NCI-H2227 (cell line): Measurements from ENCODE around the gene PRDM16.

ENCODE experiments used
- DNase-seq: peaks from one replicate; lab custom pipeline; 2025; ENCODE audit not compliant: unreplicated experiment; lab: John Stamatoyannopoulos, UW

Gene PRDM16

GRCh38 chr1:3053366-3053980 lies 15.5 kb upstream of the PRDM16 start:
- no peak for DNase-seq

- DNase-seq = no peak
Measured at GRCh38 chr1:3053986-3054385, 15.0 kb upstream of the PRDM16 start.

- no peak for DNase-seq
Measured at GRCh38 chr1:3054474-3054873, 14.5 kb upstream of the PRDM16 start.

- DNase-seq = no peak
Measured at GRCh38 chr1:3055051-3055450, 14.0 kb upstream of the PRDM16 start.

- no peak for DNase-seq
Measured at GRCh38 chr1:3056641-3057040, 12.4 kb upstream of the PRDM16 start.

- no peak for DNase-seq
Measured at GRCh38 chr1:3058263-3059030, 10.6 kb upstream of the PRDM16 start.

- DNase-seq = no peak
Measured at GRCh38 chr1:3060127-3060526, 8.9 kb upstream of the PRDM16 start.

GRCh38 chr1:3060601-3061551 lies 8.1 kb upstream of the PRDM16 start:
- no peak for DNase-seq

- DNase-seq = no peak
Measured at GRCh38 chr1:3061566-3061965, 7.4 kb upstream of the PRDM16 start.

GRCh38 chr1:3061981-3062615 lies 6.9 kb upstream of the PRDM16 start:
- DNase-seq = no peak

GRCh38 chr1:3062616-3063378 lies 6.2 kb upstream of the PRDM16 start:
- DNase-seq = no peak

GRCh38 chr1:3063379-3064295 lies 5.4 kb upstream of the PRDM16 start:
- DNase-seq = no peak

- DNase-seq = no peak
Measured at GRCh38 chr1:3064296-3064850, 4.6 kb upstream of the PRDM16 start.

GRCh38 chr1:3064901-3065300 lies 4.1 kb upstream of the PRDM16 start:
- no peak for DNase-seq

- DNase-seq = no peak
Measured at GRCh38 chr1:3065396-3065795, 3.6 kb upstream of the PRDM16 start.

- DNase-seq = no peak
Measured at GRCh38 chr1:3065797-3066196, 3.2 kb upstream of the PRDM16 start.

- no peak for DNase-seq
Measured at GRCh38 chr1:3066250-3066711, 2.7 kb upstream of the PRDM16 start.

- DNase-seq = no peak
Measured at GRCh38 chr1:3066826-3067225, 2.2 kb upstream of the PRDM16 start.

GRCh38 chr1:3067301-3067670 lies 1.7 kb upstream of the PRDM16 start:
- DNase-seq = no peak
